Suprapubic skin (tissue), 4 donors: Measurements from ENCODE around the gene SPART.

Source experiments
- EP300 ChIP-seq: sonication (generic); formaldehyde crosslinking; IDR thresholded peaks from one replicate; pipeline ENCODE4 v1.6.1; 2017; ENCODE audit warnings: antibody characterized with exemption
- POLR2A ChIP-seq, 2 donors: fragments of 450-650 bp; IDR thresholded peaks; one replicate each; pipeline ENCODE4 v1.6.1; 2017; ENCODE audit warnings: antibody characterized with exemption in 2 of 2, mild to moderate bottlenecking in 2 of 2, moderate library complexity in 2 of 2
- POLR2AphosphoS5 ChIP-seq, 3 donors: sonication (generic); formaldehyde crosslinking; IDR thresholded peaks; one replicate each; pipeline ENCODE4 v1.6.1; 2017; ENCODE audit warnings: antibody characterized with exemption in 3 of 3
- TF ChIP-seq, protein P1 (sequence below), 2 donors: fragments of 200-600 bp in 1 of 2; fragments of 450-650 bp in 1 of 2; sonication (generic) in 1 of 2; IDR thresholded peaks; one replicate each; pipeline ENCODE4 v1.5.1; 2016 to 2019; ENCODE audit warnings: antibody characterized with exemption in 2 of 2, mild to moderate bottlenecking in 1 of 2, moderate library complexity in 1 of 2

DNA sequence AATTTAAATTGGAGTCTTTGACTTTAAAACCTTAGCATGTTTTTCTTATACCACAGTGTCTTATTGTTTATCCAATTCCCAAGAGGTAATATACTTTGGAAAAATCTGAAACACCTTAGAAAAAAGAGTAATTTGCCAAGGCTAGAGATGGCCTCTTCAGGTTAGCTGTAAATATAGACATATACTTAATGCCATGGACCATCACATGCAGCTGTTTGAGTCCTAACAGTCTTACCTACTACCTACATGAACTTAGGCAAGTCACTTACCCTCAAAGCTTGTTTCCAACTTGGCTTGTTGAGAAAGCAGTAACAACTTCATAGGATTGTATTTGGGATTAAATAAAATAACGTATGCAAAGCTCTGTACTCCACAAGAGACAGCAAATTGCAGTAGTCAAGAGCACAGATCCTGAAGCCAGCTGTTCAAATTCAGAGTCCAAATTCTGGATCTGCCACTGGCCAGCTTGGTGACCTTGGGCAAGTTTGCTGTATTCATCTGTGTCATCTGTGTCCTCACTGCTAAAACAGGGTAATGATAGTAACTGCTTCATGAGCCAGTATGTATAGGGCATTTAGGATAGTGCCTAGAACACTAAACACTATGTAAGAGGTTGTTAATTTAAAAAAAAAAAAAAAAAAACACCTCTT lies 13.2 kb upstream of the SPART start:
- TF ChIP-seq, protein P1, sequence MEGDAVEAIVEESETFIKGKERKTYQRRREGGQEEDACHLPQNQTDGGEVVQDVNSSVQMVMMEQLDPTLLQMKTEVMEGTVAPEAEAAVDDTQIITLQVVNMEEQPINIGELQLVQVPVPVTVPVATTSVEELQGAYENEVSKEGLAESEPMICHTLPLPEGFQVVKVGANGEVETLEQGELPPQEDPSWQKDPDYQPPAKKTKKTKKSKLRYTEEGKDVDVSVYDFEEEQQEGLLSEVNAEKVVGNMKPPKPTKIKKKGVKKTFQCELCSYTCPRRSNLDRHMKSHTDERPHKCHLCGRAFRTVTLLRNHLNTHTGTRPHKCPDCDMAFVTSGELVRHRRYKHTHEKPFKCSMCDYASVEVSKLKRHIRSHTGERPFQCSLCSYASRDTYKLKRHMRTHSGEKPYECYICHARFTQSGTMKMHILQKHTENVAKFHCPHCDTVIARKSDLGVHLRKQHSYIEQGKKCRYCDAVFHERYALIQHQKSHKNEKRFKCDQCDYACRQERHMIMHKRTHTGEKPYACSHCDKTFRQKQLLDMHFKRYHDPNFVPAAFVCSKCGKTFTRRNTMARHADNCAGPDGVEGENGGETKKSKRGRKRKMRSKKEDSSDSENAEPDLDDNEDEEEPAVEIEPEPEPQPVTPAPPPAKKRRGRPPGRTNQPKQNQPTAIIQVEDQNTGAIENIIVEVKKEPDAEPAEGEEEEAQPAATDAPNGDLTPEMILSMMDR (IDR thresholded peaks at IDR 0.05): no peak
- TF ChIP-seq POLR2A (IDR thresholded peaks at IDR 0.05) (no peak), POLR2AphosphoS5 (IDR thresholded peaks at IDR 0.05) (no peak), EP300 (no peak)
